Pancreas (tissue), 10 donors: ENCODE results near the gene RIF1. TPM values are rescaled to one million over a fixed set of nuclear protein-coding genes. Genes with fewer than 3 reads are reported as not detected.

Experiments used
- ATAC-seq, 4 donors: fragments of 200-7000 bp; cut with Tn5 transposase; one replicate each; pipeline versions ENCODE4 v1.8.0 to v1.9.1; 2020; ENCODE audit warnings: mild to moderate bottlenecking in 4 of 4, moderate library complexity in 4 of 4
- DNase-seq, 6 donors: peaks; one replicate each; pipeline ENCODE4 v3.0.0-alpha.2; 2020
- FAIRE-seq: peaks from 2 replicates; lab custom pipeline; 2012; peaks lifted over from hg19 to GRCh38; lab: Jason Lieb, UNC
- H3K27ac ChIP-seq, 4 donors: fragments of 200-600 bp; sonication (generic); 1 replicate in 3 of 4; 2 replicates in 1 of 4; pipeline versions ENCODE4 v1.5.0 to v1.8.0; 2020
- H3K27me3 ChIP-seq, 4 donors: fragments of 200-600 bp; one replicate each; pipeline ENCODE4 v1.8.0; 2021
- H3K36me3 ChIP-seq, 3 donors: fragments of 200-600 bp; sonication (generic) in 1 of 3; one replicate each; pipeline versions ENCODE4 v1.5.0 to v1.8.0; 2020 to 2021
- H3K4me1 ChIP-seq, 3 donors: fragments of 200-600 bp; one replicate each; pipeline ENCODE4 v1.8.0; 2021
- H3K4me3 ChIP-seq, 4 donors: fragments of 200-600 bp; sonication (generic) in 2 of 4; one replicate each; pipeline versions ENCODE4 v1.5.0 to v1.8.0; 2020 to 2021
- H3K9me3 ChIP-seq, 4 donors: fragments of 200-600 bp; one replicate each; pipeline ENCODE4 v1.8.0; 2021
- CTCF ChIP-seq, 4 donors: fragments of 200-600 bp; sonication (generic) in 3 of 4; IDR thresholded peaks; one replicate each; pipeline versions ENCODE4 v1.5.0 to v1.8.0; 2021; ENCODE audit warnings: antibody characterized with exemption in 4 of 4
- WGBS, 2 donors: extraction: QIAGEN DNeasy Blood & Tissue Kit; methylation state at CpG; one replicate each; pipeline ENCODE4 v1.1.7; 2013; 5-methylcytosine and 5-hydroxymethylcytosine counted together
- intact Hi-C, 3 donors: fragments of 100-400 bp; cut with DNase I; formaldehyde crosslinking; loops; one replicate each; pipeline versions ENCODE4 v1.11.1 to v1.14.2; 2022
- polyA plus RNA-seq, 2 donors: library from polyadenylated mRNA; stranded (reverse); fragments of 200-250 nt; gene quantifications; one replicate each; pipeline ENCODE4 v1.2.3, GENCODE V29; 2013
- total RNA-seq, 6 donors: library from RNA; stranded (reverse); fragmentation: NEBNext Ultra II Directional in 4 of 6; extraction: Animal tissue kit (Norgen Biotek cat#: 25700) in 4 of 6; gene quantifications; one replicate each; pipeline versions ENCODE4 v1.2.1 to v1.2.4, GENCODE V29; 2021 to 2023
- donor health status: healthy with polysubstance abuse.
- donor health status: DM: no; HTN: no; CAD: no; lungs with moderate emphysema.
- donor health status: DM: no; HTN: no; CAD: no.
- donor health status: control.
- donor health status: control.
- donor health status: Bipolar disorder and iron deficiency.
- donor health status: DM: yes; HTN: yes; CAD: no.
- donor health status: DM: no; HTN: no; CAD: no.
- donor health status: DM: no; HTN: no; CAD: no.
- donor health status: DM: yes; HTN: yes; CAD: no.

RIF1 gene
- total and polyA plus RNA-seq, 8 donors: 2.6 to 21.6 (median 17.0) TPM

GRCh38 chr2:151374436-151374835 lies 35.3 kb upstream of the RIF1 start:
- H3K27me3 ChIP-seq: no peaks in the 10 kb centered on the region
- no peak for FAIRE-seq
- no peak overlapping the region for H3K4me3 ChIP-seq
- H3K4me1 ChIP-seq: no peaks in the 10 kb centered on the region
- 21 to 25% methylated on average over 3 of the region's 3 CpGs for WGBS, 2 donors
- no peak for DNase-seq
- peak; percentile 55 to 75 (median 64) for ATAC-seq
- H3K9me3 ChIP-seq: no peaks in the 10 kb centered on the region
- H3K36me3 ChIP-seq: no peaks in the 10 kb centered on the region
- TF ChIP-seq CTCF (IDR thresholded peaks at IDR 0.05): no peak
- intact Hi-C loops: no loop called here
- peak overlapping the region in 1 of 4 donors; percentile 30 for H3K27ac ChIP-seq

- intact Hi-C loops: no loop called here
- no peak for TF ChIP-seq CTCF (IDR thresholded peaks at IDR 0.05)
- ATAC-seq (no peak), FAIRE-seq (no peak), DNase-seq (no peak)
- Histone ChIP-seq H3K9me3 (no peaks in the 10 kb centered on the region), H3K4me3 (no peak overlapping the region), H3K4me1 (no peaks in the 10 kb centered on the region), H3K27me3 (no peaks in the 10 kb centered on the region), H3K36me3 (no peaks in the 10 kb centered on the region), H3K27ac (no peak overlapping the region)
- WGBS, 2 donors: 65 to 77% methylated on average over 4 of the region's 4 CpGs
These were observed 30.5 kb upstream of the RIF1 start for GRCh38 chr2:151379169-151379568.

- Histone ChIP-seq H3K27me3 (no peaks in the 10 kb centered on the region), H3K9me3 (no peaks in the 10 kb centered on the region), H3K4me3 (no peak overlapping the region), H3K4me1 (no peaks in the 10 kb centered on the region), H3K27ac (no peak overlapping the region), H3K36me3 (no peaks in the 10 kb centered on the region)
- FAIRE-seq (no peak), ATAC-seq (no peak), DNase-seq (no peak)
- WGBS, 2 donors: 72% methylated on average over 6 of the region's 6 CpGs
- no peak for TF ChIP-seq CTCF (IDR thresholded peaks at IDR 0.05)
- intact Hi-C loops: no loop called here
These were observed 29.0 kb upstream of the RIF1 start for GRCh38 chr2:151380580-151381235.

DNA sequence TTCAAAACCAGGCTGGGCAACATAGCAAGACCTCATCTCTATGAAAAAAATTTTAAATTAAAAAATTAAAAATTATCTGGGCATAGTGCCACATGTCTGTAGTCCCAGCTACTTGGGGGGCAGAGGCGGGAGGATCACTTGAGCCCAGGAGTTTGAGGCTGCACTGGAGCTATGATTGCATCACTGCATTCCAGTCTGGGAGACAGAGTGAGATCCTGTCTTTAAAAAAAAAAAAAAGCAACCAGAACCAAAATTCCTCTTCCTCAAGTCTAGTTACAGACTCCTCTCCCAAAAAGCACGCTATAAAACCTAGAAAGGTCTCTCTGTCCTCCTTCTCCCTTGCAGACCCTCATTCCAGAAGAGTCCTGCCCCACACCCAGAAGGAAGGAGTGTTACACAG lies 28.4 kb upstream of the RIF1 start:
- Histone ChIP-seq H3K36me3 (no peaks in the 10 kb centered on the region), H3K4me1 (no peaks in the 10 kb centered on the region), H3K4me3 (no peak overlapping the region), H3K27me3 (no peaks in the 10 kb centered on the region), H3K9me3 (no peaks in the 10 kb centered on the region), H3K27ac (no peak overlapping the region)
- 79 to 89% methylated on average over 2 of the region's 2 CpGs for WGBS, 2 donors
- intact Hi-C loops: no loop called here
- DNase-seq (no peak), FAIRE-seq (no peak), ATAC-seq (no peak)
- no peak for TF ChIP-seq CTCF (IDR thresholded peaks at IDR 0.05)

- no peak for ATAC-seq
- Histone ChIP-seq H3K36me3 (no peaks in the 10 kb centered on the region), H3K27ac (no peak overlapping the region), H3K4me1 (no peaks in the 10 kb centered on the region), H3K4me3 (no peak overlapping the region), H3K9me3 (no peaks in the 10 kb centered on the region), H3K27me3 (no peaks in the 10 kb centered on the region)
- no peak for DNase-seq
- no peak for TF ChIP-seq CTCF (IDR thresholded peaks at IDR 0.05)
- no peak for FAIRE-seq
- intact Hi-C loops: no loop called here
- 80 to 88% methylated on average over 4 of the region's 4 CpGs for WGBS, 2 donors
These were observed 21.7 kb upstream of the RIF1 start for GRCh38 chr2:151388011-151388410.
